Heart left ventricle (tissue), 13 donors: ENCODE data around the gene CTU2.

Experiments
- CTCF ChIP-seq, 12 donors: fragments of 200-600 bp; sonication (generic) in 4 of 12; IDR thresholded peaks; one replicate each; pipeline versions ENCODE4 v1.5.0 to v1.8.0; 2018 to 2022; ENCODE audit warnings: antibody characterized with exemption in 12 of 12, mild to moderate bottlenecking in 5 of 12
- POLR2A ChIP-seq, 2 donors: fragments of 450-650 bp; IDR thresholded peaks; one replicate each; pipeline ENCODE4 v1.6.1; 2017; ENCODE audit warnings: antibody characterized with exemption in 2 of 2, mild to moderate bottlenecking in 2 of 2, moderate library complexity in 2 of 2
- donor health status: ischemic (EF 13 %, LVEDD 7.1; RV severe dilation, severe dysfunction).
- donor health status: DM: no; HTN: yes; CAD: no.
- donor health status: DM: no; HTN: no; CAD: no.
- donor health status: ischemic (EF 25% LVEDD 6.9; RV normal size, moderate dysfunction).
- donor health status: ischemic (EF 25% LVEDD 5.7; RV mildly dilated, moderate dysfunction).
- donor health status: ischemic (EF 35%, LVEDD 5.7; RV mildly dilated, moderate dysfunction).
- donor health status: nonischemic (EF 11% LVEDD 7.7; RV severe dilation, severe dysfunction).
- donor health status: DM: yes; HTN: yes; CAD: no.
- donor health status: PGD.
- donor health status: ischemic (EF 29% LVEDD 5.4; RV normal size, mild dysfunction).
- donor health status: nonischemic (EF 23%, LVEDD 6.1; RV moderate dilation, normal function).

GRCh38 chr16:88731699-88732098, 25.4 kb downstream of the CTU2 start:
- TF ChIP-seq CTCF (IDR thresholded peaks at IDR 0.05): no peak
- TF ChIP-seq POLR2A (IDR thresholded peaks at IDR 0.05): no peak
